ENCODE data around the gene INTS6.
A peak's percentile ranks its signal among the peaks of the same experiment; 100 is the strongest.
"Not testable (repeated sequence)": the region's sequence is repeated elsewhere in the genome, so short reads cannot be mapped to it uniquely, and the experiment has no call there.

Gene INTS6

DNA sequence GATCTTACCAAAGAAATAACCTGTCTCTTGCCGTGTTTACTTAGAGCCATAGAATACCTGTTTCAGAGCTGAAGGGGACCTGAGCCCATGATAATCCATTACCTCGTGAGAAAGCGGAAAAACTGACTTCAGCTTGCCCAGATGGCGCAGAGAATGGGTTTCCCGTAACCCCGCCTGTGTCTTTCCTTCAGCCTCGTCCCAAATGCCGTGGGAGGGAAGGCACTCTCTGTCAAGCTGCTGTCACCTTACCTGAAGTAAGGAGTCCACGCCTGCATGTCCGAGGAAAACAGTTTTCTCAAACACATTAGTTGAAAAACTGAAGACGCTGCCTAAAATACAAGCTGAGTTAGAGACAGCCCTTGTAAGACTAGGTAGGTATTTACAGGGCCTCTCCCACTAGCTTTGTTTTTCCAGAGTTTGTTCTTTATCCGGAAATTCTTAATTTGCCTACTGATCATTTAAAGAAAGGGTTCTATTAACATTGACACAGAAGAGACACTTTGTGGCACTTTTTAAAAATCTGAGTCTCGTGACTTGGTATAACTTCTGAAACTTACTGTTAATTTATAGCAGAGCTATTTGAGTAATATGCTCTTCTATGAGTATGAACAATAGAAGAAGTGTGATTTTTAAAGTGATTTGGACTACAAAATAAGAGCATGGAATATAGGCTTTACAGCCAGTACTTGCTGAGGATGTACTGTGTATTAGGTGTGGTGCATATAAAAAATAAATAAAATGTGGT, 1.3 kb upstream of the INTS6 start:
- DNase-seq: peak in 1 of 2 experiments; percentile 50

DNA sequence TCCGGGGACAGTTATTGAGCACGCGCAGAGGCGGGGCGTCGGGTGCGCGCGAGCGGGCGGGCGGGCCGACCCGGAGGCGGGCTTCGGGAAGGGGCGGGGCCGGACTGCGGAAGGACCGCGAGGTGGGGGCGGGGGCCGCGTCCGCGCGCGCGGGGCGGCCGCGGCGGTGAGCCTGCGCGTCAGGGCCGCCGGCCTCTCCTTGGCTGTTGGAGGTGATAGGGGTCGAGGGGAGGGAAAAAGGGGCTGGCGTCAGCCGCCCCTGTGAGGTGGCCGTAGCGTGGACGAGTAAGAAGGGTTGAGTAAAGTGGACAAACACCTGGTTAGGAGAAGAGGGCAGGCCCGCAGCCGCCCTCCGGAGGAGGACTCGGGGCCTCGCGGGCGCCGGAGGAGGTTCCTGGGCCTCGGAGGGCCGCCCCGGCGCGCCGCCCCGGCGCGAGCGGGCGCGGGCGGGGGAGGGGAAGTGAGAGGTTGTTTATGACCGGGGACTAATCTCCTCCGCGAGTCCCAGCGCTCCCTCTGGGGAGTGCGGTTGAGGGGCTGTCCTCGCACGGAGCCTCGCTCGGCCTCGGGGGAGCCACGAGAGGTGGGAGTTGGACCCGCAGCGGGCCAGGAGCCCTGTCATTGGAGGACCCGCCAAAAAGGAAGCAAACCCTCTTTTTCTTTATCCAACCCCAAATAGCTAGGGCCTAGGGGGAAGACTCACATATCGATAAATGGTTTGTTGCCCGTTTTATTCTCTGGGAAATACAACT, 547 bp upstream of the INTS6 start:
- peak; percentile 79 to 90 for DNase-seq

DNA sequence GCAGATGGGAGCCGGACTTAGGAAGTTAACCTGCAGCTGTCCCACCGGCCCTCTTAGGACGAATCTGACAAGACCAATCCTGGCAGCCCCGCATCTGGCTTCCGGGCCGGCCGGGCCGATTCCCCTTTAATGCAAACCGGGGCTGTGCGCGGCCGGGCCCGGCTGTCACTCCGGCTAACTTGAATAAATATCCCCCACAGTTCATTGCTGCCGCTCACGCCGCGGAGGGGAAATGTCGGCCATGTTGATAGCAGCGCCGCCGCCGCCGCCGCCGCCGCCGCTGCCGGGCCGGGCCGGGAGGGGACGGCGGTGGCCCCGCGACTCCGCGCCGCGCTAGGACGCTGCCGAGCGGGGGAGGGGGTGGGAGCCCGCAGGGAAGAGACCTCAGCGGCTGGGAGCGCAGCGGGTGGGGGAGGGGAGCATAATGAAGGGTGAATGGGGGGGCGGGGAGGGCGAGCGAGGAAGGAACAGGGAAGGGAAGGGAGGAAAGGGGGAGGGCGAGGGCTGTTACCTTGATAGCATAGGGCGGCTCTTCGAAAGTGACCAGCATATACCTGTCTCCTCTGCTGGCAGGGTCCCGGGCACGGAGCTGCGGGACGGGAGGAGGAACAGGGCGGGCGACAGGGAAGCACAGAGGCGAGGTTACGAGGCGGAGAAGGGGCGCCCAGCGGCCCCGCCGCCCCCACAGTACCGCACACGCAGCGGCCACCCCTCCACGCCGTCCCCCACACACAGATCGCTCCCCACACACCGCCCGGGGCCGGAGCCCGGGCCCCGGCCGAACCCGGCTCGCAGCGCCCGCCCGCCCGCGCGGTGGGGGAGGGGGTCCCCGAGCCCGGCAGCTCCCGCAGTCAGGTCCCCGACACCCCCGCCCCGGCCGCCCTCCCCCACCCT, 1.1 kb downstream of the INTS6 start:
- DNase-seq: peak; percentile 63 to 68

DNA sequence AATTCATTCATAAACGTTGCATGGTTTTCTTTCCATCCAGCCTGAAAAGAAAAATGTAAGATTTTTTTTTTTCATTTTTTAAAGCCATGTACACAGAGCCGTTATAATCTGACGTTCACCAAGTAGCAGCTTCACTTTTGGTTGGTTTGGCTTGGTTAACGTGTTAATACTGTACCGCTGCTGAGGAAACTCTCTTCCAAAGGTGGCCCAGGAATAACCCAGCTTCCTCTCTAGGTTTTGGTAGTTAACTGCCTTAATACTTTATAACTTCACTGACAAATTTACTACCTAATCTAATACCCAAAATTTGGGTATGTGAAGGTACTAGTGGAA, 1.7 kb downstream of the INTS6 start:
- DNase-seq: no peak

DNA sequence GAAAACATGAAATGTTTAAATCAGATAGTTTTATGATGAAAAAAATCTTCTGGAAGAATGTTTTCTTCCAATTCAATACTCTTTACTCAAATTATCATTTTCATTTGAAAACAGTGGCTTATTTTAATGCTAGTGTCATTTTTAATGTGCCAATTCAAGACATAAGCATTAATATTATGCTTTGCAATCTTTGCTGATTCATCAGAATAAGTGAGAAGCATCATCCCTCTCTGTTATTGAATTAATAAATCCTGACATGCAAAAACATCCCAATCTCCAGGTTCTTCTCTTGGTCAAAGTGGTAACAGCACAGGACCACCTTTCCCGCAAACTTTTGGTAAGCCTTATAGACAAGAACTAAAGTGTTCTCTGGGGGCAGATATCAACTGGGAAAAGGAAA, 3.8 kb downstream of the INTS6 start:
- no peak for DNase-seq

DNA sequence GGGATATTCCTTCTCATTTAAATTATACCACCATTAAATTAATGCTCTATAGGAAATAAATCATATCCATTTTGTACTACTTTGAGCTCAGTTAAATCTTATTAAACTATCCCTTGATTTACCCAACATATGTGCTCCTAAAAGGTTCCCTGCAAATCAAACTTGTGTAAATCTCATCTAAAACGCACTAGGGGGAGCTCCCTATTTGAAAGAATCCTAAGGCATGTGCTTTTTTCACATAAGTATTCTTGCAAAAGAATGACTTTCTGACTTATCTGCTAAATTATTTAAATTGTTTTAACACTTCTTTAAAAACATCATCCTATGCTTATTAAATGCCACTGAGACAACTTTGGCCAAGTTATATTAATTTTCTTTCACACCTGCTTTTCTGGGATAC, 7.9 kb downstream of the INTS6 start:
- peak; percentile 63 to 64 for DNase-seq

DNA sequence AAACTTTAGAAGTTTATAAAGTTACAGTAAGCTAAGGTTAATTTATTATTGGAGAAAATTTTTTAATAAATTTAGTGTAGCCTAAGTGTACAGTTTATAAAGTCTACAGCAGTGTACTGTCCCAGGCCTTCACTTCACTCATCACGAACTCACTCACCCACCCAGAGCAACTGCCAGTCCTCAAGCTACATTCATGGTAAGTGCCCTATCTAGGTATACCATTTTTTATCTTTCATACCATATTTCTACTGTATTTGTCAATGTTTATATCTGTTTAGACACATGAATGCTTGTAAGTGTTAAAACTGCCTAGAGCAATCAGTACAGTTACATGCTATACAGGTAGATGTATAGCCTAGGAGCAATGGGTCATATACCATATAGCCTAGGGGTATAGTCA, 12.5 kb downstream of the INTS6 start:
- DNase-seq: no peak

DNA sequence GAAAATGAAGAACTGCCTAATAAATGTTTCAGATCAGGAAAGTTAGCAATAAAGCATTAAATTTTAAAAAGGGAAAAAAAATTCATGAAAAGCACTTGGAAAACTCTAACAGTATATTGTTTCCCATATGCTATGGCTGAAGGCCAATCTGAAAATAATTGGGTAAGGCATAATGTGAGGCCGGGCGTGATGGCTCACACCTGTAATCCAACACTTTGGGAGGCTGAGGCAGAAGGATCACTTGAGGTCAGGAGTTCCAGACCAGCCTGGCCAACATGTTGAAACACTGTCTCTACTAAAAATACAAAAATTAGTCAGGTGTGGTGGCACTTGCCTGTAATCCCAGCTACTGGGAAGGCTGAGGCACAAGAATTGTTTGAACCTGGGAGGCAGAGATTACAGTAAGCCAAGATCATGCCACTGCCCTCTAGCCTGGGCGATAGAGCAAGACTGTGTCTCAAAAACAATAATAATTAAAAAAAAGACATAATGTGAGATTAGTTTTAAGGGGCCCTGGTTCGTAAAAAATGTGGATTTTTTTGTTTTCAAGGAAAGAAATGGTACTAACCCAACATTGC, 15.2 kb downstream of the INTS6 start:
- DNase-seq: no peak

DNA sequence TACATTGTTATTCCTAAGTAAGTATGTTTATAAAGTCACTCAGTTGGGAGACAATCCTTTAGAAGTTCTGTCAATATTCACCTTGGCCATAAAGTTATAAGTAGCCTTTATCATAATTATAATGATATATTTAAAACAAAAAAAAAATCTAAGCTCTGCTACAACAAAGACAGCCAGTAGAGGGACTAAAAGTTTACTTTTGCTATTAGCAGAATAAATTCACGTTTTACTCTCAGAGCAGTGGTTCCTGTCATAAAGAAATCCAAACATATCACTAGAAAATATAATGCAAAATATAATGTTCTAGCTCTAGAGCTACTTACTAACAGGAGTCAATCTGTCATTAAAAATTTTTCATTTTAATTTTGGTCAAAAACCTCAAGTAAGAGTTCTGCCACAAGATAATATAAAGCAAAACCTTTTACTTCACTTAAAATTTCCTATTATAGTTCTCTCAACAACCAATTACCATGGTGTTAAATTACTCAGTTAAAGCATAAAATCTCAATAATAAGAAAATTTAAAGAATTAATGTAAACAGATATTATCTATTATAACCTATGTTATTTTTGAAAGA, 17.7 kb downstream of the INTS6 start:
- peak; percentile 73 to 76 for DNase-seq

DNA sequence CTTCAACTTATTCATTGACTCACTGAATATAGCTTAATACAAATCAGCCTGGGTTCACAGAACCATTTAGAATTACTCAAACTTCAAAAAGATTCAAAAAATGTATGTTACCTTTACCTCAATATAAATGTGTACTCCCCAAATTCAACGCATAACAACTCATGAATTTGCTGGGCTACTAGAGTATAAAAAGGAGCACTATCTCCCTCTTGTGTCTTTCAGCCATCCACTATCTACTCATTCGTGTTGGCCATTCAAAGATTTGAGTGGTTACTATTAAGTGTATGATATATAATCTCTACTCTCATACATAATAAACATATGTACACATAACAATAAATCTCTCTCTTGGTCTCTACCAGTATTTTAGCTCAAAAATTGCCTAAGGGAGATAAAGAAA, 20.3 kb downstream of the INTS6 start:
- DNase-seq: no peak

DNA sequence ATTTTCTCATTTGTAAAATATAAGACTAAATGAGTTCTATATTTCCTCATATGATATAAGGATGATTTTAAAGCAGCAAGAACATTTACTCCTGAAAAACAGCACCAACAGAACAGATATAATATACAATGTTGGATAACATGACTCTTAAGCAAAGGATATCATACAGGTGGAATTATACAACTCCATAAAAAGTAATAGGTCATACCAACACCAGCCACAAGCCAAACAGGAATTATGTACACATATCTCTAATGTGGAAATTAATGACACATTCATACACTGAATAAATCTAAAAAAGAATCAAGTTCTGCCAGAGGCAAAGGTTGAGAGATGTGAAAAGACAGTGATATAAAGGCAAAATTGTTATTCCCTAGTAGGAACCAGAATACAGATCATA, 25.9 kb downstream of the INTS6 start:
- no peak for DNase-seq

DNA sequence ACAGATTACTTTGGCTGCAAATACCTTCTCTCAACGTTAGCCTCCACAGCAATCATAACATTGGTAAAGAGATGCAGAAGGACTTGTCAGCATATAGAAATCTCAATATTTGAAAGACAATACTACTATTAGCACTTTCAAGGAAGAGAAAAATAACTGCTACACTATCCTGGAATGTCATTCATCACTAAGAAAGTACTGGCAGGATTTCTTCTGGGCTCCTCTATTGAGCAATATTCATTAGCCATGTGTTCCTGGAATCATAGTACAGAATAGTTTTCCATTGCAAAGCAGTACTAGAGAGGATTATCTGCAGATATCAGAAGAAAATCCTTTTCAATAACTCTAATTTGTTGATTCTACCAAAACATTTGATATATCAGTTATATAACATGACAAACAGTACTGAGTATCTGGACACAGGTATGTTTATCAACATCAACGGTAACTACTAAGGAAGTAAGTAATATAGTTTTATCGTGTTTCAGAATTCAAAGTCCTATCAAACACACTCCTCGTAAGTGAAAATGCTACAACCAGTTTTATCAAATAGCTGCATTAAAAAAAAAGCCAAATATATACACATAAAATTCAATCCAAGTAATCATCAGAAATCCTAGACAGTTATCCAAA, 27.3 kb downstream of the INTS6 start:
- no peak for DNase-seq

DNA sequence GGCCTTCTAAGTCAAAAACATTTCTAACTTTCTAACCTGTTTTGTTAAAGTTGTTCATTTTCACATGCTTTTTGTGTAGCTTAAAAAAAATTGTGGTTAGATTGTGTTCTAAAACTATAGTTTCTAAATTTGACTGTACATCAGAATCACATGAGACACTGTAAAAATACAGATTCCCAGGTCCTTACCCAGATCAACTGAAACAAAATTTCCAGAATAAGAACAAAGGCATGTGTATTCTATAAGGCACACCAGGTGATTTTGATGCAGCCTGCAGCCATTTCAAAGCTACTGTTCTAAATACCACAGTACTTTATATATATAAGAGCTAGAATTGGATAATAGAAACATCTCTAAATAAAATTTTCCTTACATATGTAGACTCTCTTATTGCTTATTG, 29.1 kb downstream of the INTS6 start:
- no peak for DNase-seq

DNA sequence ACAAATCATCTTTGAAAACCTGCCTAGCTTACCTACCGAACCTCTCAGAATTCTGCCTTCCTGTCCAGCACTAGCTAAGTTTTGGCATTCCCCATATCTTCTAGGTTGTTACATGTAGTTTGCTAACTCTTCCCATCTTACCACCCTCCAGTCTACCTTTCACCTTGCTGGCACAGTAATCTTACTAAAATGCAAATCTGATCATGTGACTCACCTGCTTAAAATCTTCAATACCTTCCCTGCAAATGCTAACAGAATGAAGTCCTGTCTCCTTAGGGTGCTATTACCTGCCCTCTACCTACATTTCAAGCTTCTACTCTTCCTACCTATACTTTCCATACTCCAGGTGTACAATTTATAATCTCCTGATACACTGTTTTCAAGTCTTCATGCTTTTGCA, 30.4 kb downstream of the INTS6 start:
- DNase-seq: no peak

DNA sequence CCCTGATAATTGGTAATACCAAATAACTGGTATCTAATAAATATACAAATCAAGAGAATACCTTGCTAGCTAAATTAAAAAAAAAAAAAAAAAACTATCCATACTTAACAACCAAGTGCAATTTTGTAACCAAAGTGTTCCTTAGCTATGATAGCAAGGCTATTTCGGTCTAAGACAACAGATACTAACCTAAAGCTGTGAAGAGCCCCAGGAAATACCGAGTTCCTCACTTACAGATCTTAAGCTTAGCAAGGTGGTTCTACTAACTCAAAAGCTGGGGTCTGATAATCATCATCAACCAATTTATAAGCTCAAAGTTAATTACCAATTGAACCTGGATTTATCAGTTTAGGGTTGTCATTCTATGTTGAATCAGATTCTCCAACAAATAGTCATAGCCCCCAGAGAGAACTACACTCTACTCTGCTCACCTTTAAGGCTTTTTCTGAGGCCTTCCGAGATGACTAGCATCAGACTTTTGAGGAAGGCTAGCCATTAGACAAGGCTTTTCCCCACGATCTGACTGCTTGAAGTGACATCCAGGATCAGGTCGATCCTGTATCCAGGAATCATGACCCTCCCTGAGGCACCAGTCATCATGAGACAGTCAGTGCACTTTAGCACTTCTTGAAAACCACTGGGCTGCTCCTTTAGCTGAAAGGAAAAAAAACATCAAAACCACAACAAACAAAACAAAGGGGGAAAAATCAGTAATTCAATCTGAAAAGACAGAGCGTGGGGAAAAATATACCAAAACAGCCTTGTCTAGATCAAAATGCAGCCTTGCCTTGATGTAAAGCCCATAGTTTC, 31.9 kb downstream of the INTS6 start:
- DNase-seq: no peak

DNA sequence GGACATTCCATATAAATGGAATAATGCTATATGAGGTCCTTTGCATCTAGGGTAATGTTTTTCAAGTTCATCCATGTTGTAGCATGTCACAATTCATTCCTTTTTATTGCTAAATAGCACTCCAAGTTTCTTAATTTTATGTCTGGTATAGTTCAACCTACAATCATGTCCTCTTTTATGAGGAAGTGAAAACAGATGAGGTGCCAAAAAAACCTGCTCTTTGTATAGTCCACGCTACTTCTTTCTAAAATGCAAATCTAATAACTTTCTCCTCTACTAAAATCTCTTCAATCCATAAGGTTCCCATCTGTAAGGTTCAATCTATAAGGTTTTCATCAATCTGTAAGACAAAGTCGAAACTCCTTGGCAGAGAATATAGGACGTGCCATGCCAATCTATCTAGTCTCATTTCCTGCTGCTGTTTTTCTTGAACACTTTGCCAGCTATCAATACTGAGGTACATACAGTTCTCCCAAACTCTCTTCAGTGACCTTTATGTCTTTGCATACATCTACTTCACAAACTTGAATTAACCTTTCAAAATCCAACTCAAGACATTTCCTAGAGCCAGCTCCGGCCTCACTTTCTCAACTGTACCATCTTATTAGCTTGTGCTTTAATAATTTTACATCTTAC, 33.7 kb downstream of the INTS6 start:
- DNase-seq: peak in 1 of 2 experiments; percentile 19

DNA sequence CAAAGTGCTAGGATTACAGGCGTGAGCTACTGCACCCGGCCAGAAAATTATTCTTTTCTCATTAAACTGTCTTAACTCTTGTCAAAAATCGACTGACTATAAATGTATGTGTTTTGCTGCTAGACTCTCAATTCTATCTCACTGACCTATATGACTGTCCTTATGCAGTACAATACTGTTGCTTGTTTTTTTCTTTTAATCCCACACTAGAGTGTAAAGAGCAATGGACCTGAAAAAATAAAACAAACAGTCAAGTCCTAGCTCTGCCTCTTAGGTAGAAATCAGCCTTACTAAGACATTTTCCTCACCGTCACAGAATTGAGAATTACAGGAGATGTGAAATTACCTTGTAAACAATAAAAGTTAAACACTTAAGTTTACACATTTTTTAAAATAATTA, 35.1 kb downstream of the INTS6 start:
- DNase-seq: no peak

DNA sequence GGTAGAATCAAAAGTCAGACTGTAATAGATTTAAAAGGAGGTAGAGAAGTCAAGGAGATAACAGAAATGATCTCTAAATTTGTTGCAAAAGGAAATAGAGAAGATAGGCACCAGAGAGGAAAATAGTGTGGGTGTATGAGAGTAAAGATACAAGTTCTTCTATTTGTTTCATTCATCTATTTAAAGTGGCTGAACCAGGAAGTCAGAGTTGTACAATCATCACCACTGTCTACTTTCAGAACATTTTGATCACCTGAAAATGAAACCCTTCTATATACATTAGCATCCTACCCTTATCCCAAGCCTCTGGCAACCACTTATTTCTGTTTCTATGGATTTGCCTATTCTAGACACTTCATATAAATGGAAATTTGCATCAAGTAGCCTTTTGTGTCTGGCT, 36.7 kb downstream of the INTS6 start:
- no peak for DNase-seq

DNA sequence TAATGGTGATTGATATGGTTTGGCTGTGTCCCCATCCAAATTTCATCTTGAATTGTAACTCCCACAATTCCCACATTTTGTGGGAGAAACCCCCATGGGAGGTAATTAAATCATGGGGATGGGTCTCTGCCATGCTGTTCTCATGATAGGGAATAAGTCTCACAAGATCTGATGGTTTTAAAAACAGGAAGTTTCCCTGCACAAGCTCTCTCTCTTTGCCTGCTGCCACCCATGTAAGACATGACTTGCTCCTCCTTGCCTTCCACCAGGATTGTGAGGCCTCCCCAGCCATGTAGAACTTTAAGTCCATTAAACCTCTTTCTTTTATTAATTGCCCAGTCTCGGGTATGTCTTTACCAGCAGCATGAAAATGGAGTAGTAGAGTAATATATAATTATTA, 37.5 kb downstream of the INTS6 start:
- DNase-seq: not testable (repeated sequence)

DNA sequence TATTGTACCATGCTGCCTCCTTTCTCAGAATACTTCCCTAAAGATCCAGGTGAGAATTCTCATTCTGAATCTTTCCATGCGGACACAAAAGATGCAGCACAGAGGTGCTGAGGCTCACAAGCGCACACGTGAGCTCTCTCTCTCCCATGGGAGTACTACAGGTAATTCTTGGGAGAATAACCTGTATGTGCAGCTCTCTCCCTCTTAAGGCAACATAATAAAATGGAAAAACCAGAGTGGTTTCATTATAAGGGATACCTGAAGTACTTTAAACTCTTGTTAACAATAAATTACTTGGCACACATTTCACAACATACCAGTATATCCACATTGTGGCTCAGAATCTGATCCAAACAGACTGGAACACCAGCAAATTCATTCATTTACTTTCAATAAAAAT, 40.4 kb downstream of the INTS6 start:
- DNase-seq: no peak

DNA sequence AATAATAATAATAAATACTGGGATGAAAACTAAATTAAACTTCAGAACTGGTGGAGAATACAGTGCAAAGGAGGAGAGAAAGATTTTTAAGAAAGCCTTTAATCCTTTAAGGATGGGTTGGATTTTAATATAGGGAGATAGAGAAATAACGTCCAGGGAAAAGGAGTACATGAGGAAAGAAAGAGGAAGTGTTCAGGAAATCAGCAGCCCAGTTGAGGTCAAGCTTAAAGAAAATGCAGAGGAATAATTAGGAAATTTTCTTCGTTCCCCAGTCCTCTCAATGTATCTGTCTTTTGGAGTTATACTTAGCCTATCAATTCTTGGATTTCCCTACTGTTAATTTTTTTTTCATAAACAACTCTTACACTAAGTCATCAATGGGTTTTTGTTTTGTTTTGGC, 47.7 kb downstream of the INTS6 start:
- no peak for DNase-seq
